B cell (primary cell): ENCODE data around the gene C7. TPM values are rescaled to one million over a fixed set of nuclear protein-coding genes. Genes with fewer than 3 reads are reported as not detected.

Experiments
- ATAC-seq: fragments of 200-7000 bp; cut with Tn5 transposase; one replicate; pipeline ENCODE4 v1.10.0; 2021; ENCODE audit warnings: low read depth, mild to moderate bottlenecking, moderate number of reproducible peaks, moderate library complexity
- CTCF ChIA-PET: fragments of 350-600 bp; sonication (Branson Sonifier 250); formaldehyde crosslinking; loops from one replicate; lab custom pipeline; 2021; ENCODE audit warnings: antibody characterized with exemption, inconsistent platforms; lab: Charles Lee
- POLR2A ChIA-PET: fragments of 350-600 bp; sonication (Branson Sonifier 250); formaldehyde crosslinking; loops from one replicate; lab custom pipeline; 2021; ENCODE audit warnings: antibody characterized with exemption; lab: Charles Lee
- DNase-seq: peaks from one replicate; pipeline ENCODE4 v3.0.0; 2013
- H2AFZ ChIP-seq: 2 replicates; pipeline ENCODE4 v1.6.1; 2012; ENCODE audit warnings: mild to moderate bottlenecking, low read depth, low read length; ENCODE audit not compliant: insufficient read depth, poor library complexity, severe bottlenecking
- H3K27ac ChIP-seq, 2 donors: 1 replicate in 1 of 2; 2 replicates in 1 of 2; pipeline ENCODE4 v1.5.1; 2012 to 2013; ENCODE audit warnings: low read length in 2 of 2, mild to moderate bottlenecking in 2 of 2, moderate library complexity in 1 of 2
- H3K27me3 ChIP-seq, 4 experiments: fragments of 200-600 bp in 1 of 4; sonication (generic) in 1 of 4; replicated peaks in 1 of 4; 1 replicate in 2 of 4; 2 replicates in 2 of 4; pipeline versions ENCODE4 v1.6.1 to v1.7.0; 2013 to 2016; ENCODE audit warnings: low read length in 3 of 4, mild to moderate bottlenecking in 2 of 4, mixed read lengths in 1 of 4, moderate library complexity in 1 of 4; ENCODE audit not compliant: insufficient read depth in 4 of 4, control insufficient read depth in 3 of 4; ENCODE audit errors: control extremely low read depth in 1 of 4
- H3K36me3 ChIP-seq, 2 experiments: replicated peaks in 1 of 2; 1 replicate in 1 of 2; 2 replicates in 1 of 2; pipeline versions ENCODE4 v1.6.1 to v1.7.1; 2013; ENCODE audit warnings: low read length in 1 of 2; ENCODE audit not compliant: insufficient read depth in 2 of 2, control insufficient read depth in 1 of 2; ENCODE audit errors: control extremely low read depth in 1 of 2, extremely low read depth in 1 of 2
- H3K4me1 ChIP-seq, 2 donors: fragments of 200-600 bp in 1 of 2; sonication (generic) in 1 of 2; 1 replicate in 1 of 2; 2 replicates in 1 of 2; pipeline versions ENCODE4 v1.5.1 to v1.6.1; 2013 to 2017; ENCODE audit warnings: low read length in 2 of 2; ENCODE audit not compliant: control insufficient read depth in 2 of 2, insufficient read depth in 2 of 2
- H3K4me2 ChIP-seq: replicated peaks from 2 replicates; pipeline ENCODE3; 2012; ENCODE audit warnings: mild to moderate bottlenecking, low read depth, low read length; ENCODE audit not compliant: poor library complexity, severe bottlenecking
- H3K4me3 ChIP-seq, 5 experiments: fragments of 200-600 bp in 1 of 5; sonication (generic) in 1 of 5; 1 replicate in 3 of 5; 2 replicates in 2 of 5; pipeline versions ENCODE4 v1.5.1 to v1.7.0; 2011 to 2016; ENCODE audit warnings: low read length in 4 of 5, mild to moderate bottlenecking in 4 of 5, low read depth in 2 of 5, control low read depth in 1 of 5, moderate library complexity in 1 of 5; ENCODE audit not compliant: insufficient read depth in 1 of 5; ENCODE audit errors: control extremely low read depth in 1 of 5, extremely low read depth in 1 of 5
- H3K79me2 ChIP-seq: fragments of 200-600 bp; sonication (generic); one replicate; pipeline ENCODE4 v1.6.0; 2016; ENCODE audit warnings: low read length; ENCODE audit not compliant: control insufficient read depth, insufficient read depth
- H3K9ac ChIP-seq: fragments of 200-600 bp; sonication (generic); 2 replicates; pipeline ENCODE4 v1.6.1; 2017; ENCODE audit warnings: mild to moderate bottlenecking, low read length, moderate library complexity
- H3K9me3 ChIP-seq, 3 donors: one replicate each; pipeline versions ENCODE4 v1.6.1 to v1.7.1; 2013; ENCODE audit warnings: low read length in 2 of 3; ENCODE audit not compliant: control insufficient read depth in 2 of 3, insufficient read depth in 1 of 3; ENCODE audit errors: control extremely low read depth in 1 of 3
- H4K20me1 ChIP-seq: 2 replicates; pipeline ENCODE4 v1.6.0; 2012; ENCODE audit warnings: mild to moderate bottlenecking, low read length; ENCODE audit not compliant: insufficient read depth, control insufficient read depth, poor library complexity, severe bottlenecking
- H3K27ac Mint-ChIP-seq: one replicate; pipeline ENCODE4 v1.8.0; 2021; ENCODE audit warnings: mixed read lengths
- H3K27me3 Mint-ChIP-seq: one replicate; pipeline ENCODE4 v1.8.0; 2021; ENCODE audit warnings: mixed read lengths
- H3K4me1 Mint-ChIP-seq: one replicate; pipeline ENCODE4 v1.8.0; 2021; ENCODE audit warnings: mixed read lengths
- H3K4me3 Mint-ChIP-seq: one replicate; pipeline ENCODE4 v1.8.0; 2021; ENCODE audit warnings: mixed read lengths
- H3K9me3 Mint-ChIP-seq: one replicate; pipeline ENCODE4 v1.8.0; 2022; ENCODE audit warnings: mixed read lengths; ENCODE audit not compliant: insufficient read depth
- EZH2 ChIP-seq: IDR thresholded peaks from 2 replicates; pipeline ENCODE4 v1.6.1; 2012; ENCODE audit warnings: borderline replicate concordance, low read depth, mild to moderate bottlenecking, moderate library complexity, low read length; ENCODE audit not compliant: insufficient read depth, poor library complexity, severe bottlenecking
- WGBS: methylation state at CpG from one replicate; pipeline ENCODE4 v1.1.5; 2013; ENCODE audit warnings: missing lambda C conversion rate; ENCODE audit not compliant: insufficient coverage; 5-methylcytosine and 5-hydroxymethylcytosine counted together
- intact Hi-C: fragments of 100-400 bp; cut with micrococcal nuclease; formaldehyde crosslinking; loops from one replicate; pipeline ENCODE4 v1.10.0; 2022
- polyA plus RNA-seq: library from polyadenylated mRNA; depleted of rRNA; stranded (reverse); fragments of >200 nt; gene quantifications from 2 replicates; pipeline ENCODE4 v1.2.3, GENCODE V29; 2012
- total RNA-seq, 2 donors: library from RNA; stranded (reverse); fragments of 120-200 nt in 1 of 2; gene quantifications; 1 replicate in 1 of 2; 2 replicates in 1 of 2; pipeline versions ENCODE4 v1.2.3 to v1.2.4, GENCODE V29; 2013 to 2022
- TF ChIP-seq, protein P1 (sequence below): fragments of 200-600 bp; IDR thresholded peaks from one replicate; pipeline ENCODE4 v1.8.0; 2022; ENCODE audit warnings: antibody characterized with exemption, mild to moderate bottlenecking

C7 gene
- total and polyA plus RNA-seq, 2 donors (not counting 1 experiment from before 2014, with no cell fraction given), result not detected

DNA sequence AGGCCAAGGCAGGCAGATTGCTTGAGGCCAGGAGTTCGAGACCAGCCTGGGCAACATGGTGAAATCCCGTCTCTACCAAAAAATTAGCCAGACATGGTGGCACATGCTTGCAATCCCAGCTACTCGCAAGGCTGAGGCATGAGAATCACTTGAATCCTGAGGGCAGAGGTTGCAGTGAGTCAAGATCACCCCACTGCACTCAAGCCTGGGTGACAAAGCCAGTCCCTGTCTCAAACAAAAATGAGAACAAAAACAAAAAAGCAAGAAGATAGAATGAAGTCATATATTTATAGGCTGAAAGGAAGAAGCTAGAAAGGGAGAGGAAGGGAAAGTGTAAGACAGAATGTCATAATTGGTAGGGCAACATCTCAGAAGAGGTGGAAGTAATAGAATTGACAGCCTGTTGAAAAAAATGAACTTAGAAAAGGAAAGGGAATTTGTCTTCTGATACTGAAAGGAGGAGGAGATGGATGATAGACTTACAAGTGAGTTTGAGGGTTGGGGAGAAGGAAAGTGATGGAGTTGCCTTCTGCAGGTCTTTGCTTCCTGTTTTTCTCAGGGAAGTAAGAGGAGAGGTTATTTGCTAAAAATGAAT is 35.9 kb upstream of the C7 start:
- no peak overlapping the region for H3K27ac Mint-ChIP-seq
- intact Hi-C loops, result no loop called here

DNA sequence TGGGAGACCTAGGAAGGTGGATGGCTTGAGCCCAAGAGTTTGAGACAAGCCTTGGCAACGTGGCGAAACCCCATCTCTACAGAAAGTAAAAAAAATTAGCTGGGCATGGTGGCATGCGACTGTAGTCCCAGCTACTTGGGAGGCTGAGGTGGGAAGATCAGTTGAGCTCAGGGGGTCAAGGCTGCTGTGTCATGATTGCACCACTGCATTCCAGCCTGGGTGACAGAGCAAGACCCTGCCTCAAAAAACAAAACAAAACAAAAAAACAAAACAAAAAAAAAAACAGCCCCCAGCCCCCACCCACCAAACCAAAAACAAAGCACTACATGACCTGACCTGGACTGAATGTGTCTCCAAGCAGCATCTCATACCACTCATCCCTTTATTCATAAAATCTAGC is 33.3 kb upstream of the C7 start:
- peaks cover 0 to 2% (median 0%) of the 10 kb centered on the region in 4 experiments for H3K27me3 ChIP-seq
- POLR2A ChIA-PET, result no interaction called here
- no peak overlapping the region for H3K4me2 ChIP-seq
- Mint-ChIP-seq H3K27ac (no peak overlapping the region), H3K9me3 (no peaks in the 10 kb centered on the region), H3K4me3 (no peak overlapping the region), H3K4me1 (no peaks in the 10 kb centered on the region), H3K27me3 (peaks cover 15% of the 10 kb centered on the region)
- no peak overlapping the region for H2AFZ ChIP-seq
- H3K9ac ChIP-seq, result no peak overlapping the region
- TF ChIP-seq, protein P1, sequence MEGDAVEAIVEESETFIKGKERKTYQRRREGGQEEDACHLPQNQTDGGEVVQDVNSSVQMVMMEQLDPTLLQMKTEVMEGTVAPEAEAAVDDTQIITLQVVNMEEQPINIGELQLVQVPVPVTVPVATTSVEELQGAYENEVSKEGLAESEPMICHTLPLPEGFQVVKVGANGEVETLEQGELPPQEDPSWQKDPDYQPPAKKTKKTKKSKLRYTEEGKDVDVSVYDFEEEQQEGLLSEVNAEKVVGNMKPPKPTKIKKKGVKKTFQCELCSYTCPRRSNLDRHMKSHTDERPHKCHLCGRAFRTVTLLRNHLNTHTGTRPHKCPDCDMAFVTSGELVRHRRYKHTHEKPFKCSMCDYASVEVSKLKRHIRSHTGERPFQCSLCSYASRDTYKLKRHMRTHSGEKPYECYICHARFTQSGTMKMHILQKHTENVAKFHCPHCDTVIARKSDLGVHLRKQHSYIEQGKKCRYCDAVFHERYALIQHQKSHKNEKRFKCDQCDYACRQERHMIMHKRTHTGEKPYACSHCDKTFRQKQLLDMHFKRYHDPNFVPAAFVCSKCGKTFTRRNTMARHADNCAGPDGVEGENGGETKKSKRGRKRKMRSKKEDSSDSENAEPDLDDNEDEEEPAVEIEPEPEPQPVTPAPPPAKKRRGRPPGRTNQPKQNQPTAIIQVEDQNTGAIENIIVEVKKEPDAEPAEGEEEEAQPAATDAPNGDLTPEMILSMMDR, result no peak
- no peak for TF ChIP-seq EZH2
- no peaks in the 10 kb centered on the region for H3K36me3 ChIP-seq
- H4K20me1 ChIP-seq, result no peaks in the 10 kb centered on the region
- no peak for DNase-seq
- intact Hi-C loops, result no loop called here
- ATAC-seq, result no peak
- no peaks in the 10 kb centered on the region for H3K4me1 ChIP-seq
- H3K27ac ChIP-seq, result no peak overlapping the region
- H3K9me3 ChIP-seq, result peaks cover 0 to 3% (median 0%) of the 10 kb centered on the region in 3 donors
- WGBS, result no CpG with 5 or more reads among the region's 3 CpGs
- H3K4me3 ChIP-seq, result no peak overlapping the region
- H3K79me2 ChIP-seq, result no peaks in the 10 kb centered on the region
- CTCF ChIA-PET, result no interaction called here

More for the DNA sequence above, 35.9 kb upstream of the C7 start:
- ChIA-PET POLR2A (no interaction called here), CTCF (no interaction called here)
- Histone ChIP-seq H3K4me3 (no peak overlapping the region), H3K9me3 (peaks cover 0 to 3% (median 0%) of the 10 kb centered on the region in 3 donors), H3K4me1 (no peaks in the 10 kb centered on the region), H3K9ac (no peak overlapping the region), H3K79me2 (no peaks in the 10 kb centered on the region), H3K36me3 (no peaks in the 10 kb centered on the region), H4K20me1 (no peaks in the 10 kb centered on the region), H3K27ac (no peak overlapping the region), H3K4me2 (no peak overlapping the region), H3K27me3 (no peaks in the 10 kb centered on the region), H2AFZ (no peak overlapping the region)
- DNase-seq (no peak), ATAC-seq (no peak)
- peaks cover 22% of the 10 kb centered on the region for H3K27me3 Mint-ChIP-seq
- 88% methylated on average over 3 of the region's 3 CpGs for WGBS
- no peak for TF ChIP-seq EZH2
- TF ChIP-seq, protein P1, result no peak
- H3K9me3 Mint-ChIP-seq, result no peaks in the 10 kb centered on the region
- H3K4me3 Mint-ChIP-seq, result no peak overlapping the region
- no peaks in the 10 kb centered on the region for H3K4me1 Mint-ChIP-seq
